B cell (primary cell): ENCODE measurements around the gene CFLAR. TPM values are rescaled to one million over a fixed set of nuclear protein-coding genes. Genes with fewer than 3 reads are reported as not detected.

ENCODE experiments used
- ATAC-seq: fragments of 200-7000 bp; cut with Tn5 transposase; one replicate; pipeline ENCODE4 v1.10.0; 2021; ENCODE audit warnings: low read depth, mild to moderate bottlenecking, moderate number of reproducible peaks, moderate library complexity
- CTCF ChIA-PET: fragments of 350-600 bp; sonication (Branson Sonifier 250); formaldehyde crosslinking; loops from one replicate; lab custom pipeline; 2021; ENCODE audit warnings: antibody characterized with exemption, inconsistent platforms; lab: Charles Lee
- POLR2A ChIA-PET: fragments of 350-600 bp; sonication (Branson Sonifier 250); formaldehyde crosslinking; loops from one replicate; lab custom pipeline; 2021; ENCODE audit warnings: antibody characterized with exemption; lab: Charles Lee
- DNase-seq: peaks from one replicate; pipeline ENCODE4 v3.0.0; 2013
- H2AFZ ChIP-seq: 2 replicates; pipeline ENCODE4 v1.6.1; 2012; ENCODE audit warnings: mild to moderate bottlenecking, low read depth, low read length; ENCODE audit not compliant: insufficient read depth, poor library complexity, severe bottlenecking
- H3K27ac ChIP-seq, 2 donors: 1 replicate in 1 of 2; 2 replicates in 1 of 2; pipeline ENCODE4 v1.5.1; 2012 to 2013; ENCODE audit warnings: low read length in 2 of 2, mild to moderate bottlenecking in 2 of 2, moderate library complexity in 1 of 2
- H3K27me3 ChIP-seq, 4 experiments: fragments of 200-600 bp in 1 of 4; sonication (generic) in 1 of 4; replicated peaks in 1 of 4; 1 replicate in 2 of 4; 2 replicates in 2 of 4; pipeline versions ENCODE4 v1.6.1 to v1.7.0; 2013 to 2016; ENCODE audit warnings: low read length in 3 of 4, mild to moderate bottlenecking in 2 of 4, mixed read lengths in 1 of 4, moderate library complexity in 1 of 4; ENCODE audit not compliant: insufficient read depth in 4 of 4, control insufficient read depth in 3 of 4; ENCODE audit errors: control extremely low read depth in 1 of 4
- H3K36me3 ChIP-seq, 2 experiments: replicated peaks in 1 of 2; 1 replicate in 1 of 2; 2 replicates in 1 of 2; pipeline versions ENCODE4 v1.6.1 to v1.7.1; 2013; ENCODE audit warnings: low read length in 1 of 2; ENCODE audit not compliant: insufficient read depth in 2 of 2, control insufficient read depth in 1 of 2; ENCODE audit errors: control extremely low read depth in 1 of 2, extremely low read depth in 1 of 2
- H3K4me1 ChIP-seq, 2 donors: fragments of 200-600 bp in 1 of 2; sonication (generic) in 1 of 2; 1 replicate in 1 of 2; 2 replicates in 1 of 2; pipeline versions ENCODE4 v1.5.1 to v1.6.1; 2013 to 2017; ENCODE audit warnings: low read length in 2 of 2; ENCODE audit not compliant: control insufficient read depth in 2 of 2, insufficient read depth in 2 of 2
- H3K4me2 ChIP-seq: replicated peaks from 2 replicates; pipeline ENCODE3; 2012; ENCODE audit warnings: mild to moderate bottlenecking, low read depth, low read length; ENCODE audit not compliant: poor library complexity, severe bottlenecking
- H3K4me3 ChIP-seq, 5 experiments: fragments of 200-600 bp in 1 of 5; sonication (generic) in 1 of 5; 1 replicate in 3 of 5; 2 replicates in 2 of 5; pipeline versions ENCODE4 v1.5.1 to v1.7.0; 2011 to 2016; ENCODE audit warnings: low read length in 4 of 5, mild to moderate bottlenecking in 4 of 5, low read depth in 2 of 5, control low read depth in 1 of 5, moderate library complexity in 1 of 5; ENCODE audit not compliant: insufficient read depth in 1 of 5; ENCODE audit errors: control extremely low read depth in 1 of 5, extremely low read depth in 1 of 5
- H3K79me2 ChIP-seq: fragments of 200-600 bp; sonication (generic); one replicate; pipeline ENCODE4 v1.6.0; 2016; ENCODE audit warnings: low read length; ENCODE audit not compliant: control insufficient read depth, insufficient read depth
- H3K9ac ChIP-seq: fragments of 200-600 bp; sonication (generic); 2 replicates; pipeline ENCODE4 v1.6.1; 2017; ENCODE audit warnings: mild to moderate bottlenecking, low read length, moderate library complexity
- H3K9me3 ChIP-seq, 3 donors: one replicate each; pipeline versions ENCODE4 v1.6.1 to v1.7.1; 2013; ENCODE audit warnings: low read length in 2 of 3; ENCODE audit not compliant: control insufficient read depth in 2 of 3, insufficient read depth in 1 of 3; ENCODE audit errors: control extremely low read depth in 1 of 3
- H4K20me1 ChIP-seq: 2 replicates; pipeline ENCODE4 v1.6.0; 2012; ENCODE audit warnings: mild to moderate bottlenecking, low read length; ENCODE audit not compliant: insufficient read depth, control insufficient read depth, poor library complexity, severe bottlenecking
- H3K27ac Mint-ChIP-seq: one replicate; pipeline ENCODE4 v1.8.0; 2021; ENCODE audit warnings: mixed read lengths
- H3K27me3 Mint-ChIP-seq: one replicate; pipeline ENCODE4 v1.8.0; 2021; ENCODE audit warnings: mixed read lengths
- H3K4me1 Mint-ChIP-seq: one replicate; pipeline ENCODE4 v1.8.0; 2021; ENCODE audit warnings: mixed read lengths
- H3K4me3 Mint-ChIP-seq: one replicate; pipeline ENCODE4 v1.8.0; 2021; ENCODE audit warnings: mixed read lengths
- H3K9me3 Mint-ChIP-seq: one replicate; pipeline ENCODE4 v1.8.0; 2022; ENCODE audit warnings: mixed read lengths; ENCODE audit not compliant: insufficient read depth
- EZH2 ChIP-seq: IDR thresholded peaks from 2 replicates; pipeline ENCODE4 v1.6.1; 2012; ENCODE audit warnings: borderline replicate concordance, low read depth, mild to moderate bottlenecking, moderate library complexity, low read length; ENCODE audit not compliant: insufficient read depth, poor library complexity, severe bottlenecking
- WGBS: methylation state at CpG from one replicate; pipeline ENCODE4 v1.1.5; 2013; ENCODE audit warnings: missing lambda C conversion rate; ENCODE audit not compliant: insufficient coverage; 5-methylcytosine and 5-hydroxymethylcytosine counted together
- intact Hi-C: fragments of 100-400 bp; cut with micrococcal nuclease; formaldehyde crosslinking; loops from one replicate; pipeline ENCODE4 v1.10.0; 2022
- polyA plus RNA-seq: library from polyadenylated mRNA; depleted of rRNA; stranded (reverse); fragments of >200 nt; gene quantifications from 2 replicates; pipeline ENCODE4 v1.2.3, GENCODE V29; 2012
- small RNA-seq: library from RNA; depleted of rRNA; stranded (forward); fragments of <200 nt; gene quantifications from one replicate; pipeline ENCODE3, GENCODE V24; 2012; ENCODE audit warnings: low replicate concordance, low read depth; ENCODE audit not compliant: insufficient read length
- total RNA-seq, 2 donors: library from RNA; stranded (reverse); fragments of 120-200 nt in 1 of 2; gene quantifications; 1 replicate in 1 of 2; 2 replicates in 1 of 2; pipeline versions ENCODE4 v1.2.3 to v1.2.4, GENCODE V29; 2013 to 2022
- TF ChIP-seq, protein P1 (sequence below): fragments of 200-600 bp; IDR thresholded peaks from one replicate; pipeline ENCODE4 v1.8.0; 2022; ENCODE audit warnings: antibody characterized with exemption, mild to moderate bottlenecking

Gene CFLAR
- total and polyA plus RNA-seq, 2 donors (not counting 1 experiment from before 2014, with no cell fraction given) = 58.4 to 216 TPM

DNA sequence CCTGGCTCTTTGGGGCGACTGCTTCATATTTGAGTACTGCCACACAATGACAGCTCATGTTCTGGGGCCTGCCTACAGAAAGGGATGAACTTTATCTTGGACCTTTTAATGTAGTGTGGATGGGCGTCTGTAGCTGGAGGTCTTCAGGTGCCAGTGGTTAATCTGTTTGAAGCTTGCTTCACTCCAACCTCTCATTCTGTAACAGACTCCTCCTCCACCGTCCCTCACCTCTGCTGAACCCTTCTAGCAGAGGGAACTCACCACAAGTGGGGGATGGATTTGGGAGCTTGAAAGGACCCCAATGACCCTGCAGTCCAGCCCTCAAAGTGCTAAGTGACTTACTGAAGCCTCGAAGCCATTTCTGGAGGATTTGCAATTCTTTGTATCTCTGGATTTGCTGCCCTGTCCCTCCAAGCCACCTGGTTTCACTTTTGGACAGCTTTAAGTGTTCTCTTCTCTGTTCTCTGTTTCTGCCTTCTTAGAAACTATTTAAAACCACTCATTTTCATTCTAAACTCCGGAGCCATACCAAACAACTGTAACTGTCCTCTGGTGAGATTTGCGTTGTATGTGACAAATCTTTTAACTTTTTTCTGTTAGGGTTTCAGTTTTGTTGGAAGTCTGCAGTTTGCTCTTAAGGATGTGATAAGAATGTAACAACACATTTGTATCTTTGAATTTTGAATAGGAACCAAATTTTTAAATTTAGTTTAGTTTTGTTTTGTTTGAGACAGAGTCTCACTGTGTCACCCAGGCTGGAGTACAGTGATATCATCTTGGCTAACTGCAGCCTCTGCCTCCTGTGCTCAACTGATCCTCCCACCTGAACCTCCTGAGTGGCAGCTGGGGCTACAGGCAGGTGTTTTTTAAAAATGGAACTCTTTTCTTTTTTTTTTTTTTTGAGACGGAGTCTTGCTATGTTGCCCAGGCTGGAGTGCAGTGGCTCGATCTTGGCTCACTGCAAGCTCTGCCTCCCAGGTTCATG lies 107.4 kb downstream of the CFLAR start:
- peaks cover 12 to 30% of the 10 kb centered on the region in 2 donors for H3K4me1 ChIP-seq
- peak overlapping the region; percentile 19 for H3K9ac ChIP-seq
- H3K4me3 ChIP-seq = no peak overlapping the region
- intact Hi-C loops = no loop called here
- CTCF ChIA-PET = interaction anchor here (1.9 to 6.3 kb wide), 2 partner anchors 9 to 41 kb away, joined by 5 to 54 read pairs; partner anchors contain the start of gene CASP10
- DNase-seq = no peak
- H3K79me2 ChIP-seq = peaks cover 6% of the 10 kb centered on the region
- peak overlapping the region; percentile 19 for H3K4me2 ChIP-seq
- no peak for ATAC-seq
- Mint-ChIP-seq H3K4me1 (peaks cover 37% of the 10 kb centered on the region), H3K27me3 (no peaks in the 10 kb centered on the region), H3K27ac (peak overlapping the region; percentile 54), H3K4me3 (peak overlapping the region; percentile 10), H3K9me3 (no peaks in the 10 kb centered on the region)
- no peaks in the 10 kb centered on the region for H3K9me3 ChIP-seq
- H4K20me1 ChIP-seq = no peaks in the 10 kb centered on the region
- TF ChIP-seq EZH2 = no peak
- TF ChIP-seq, protein P1, sequence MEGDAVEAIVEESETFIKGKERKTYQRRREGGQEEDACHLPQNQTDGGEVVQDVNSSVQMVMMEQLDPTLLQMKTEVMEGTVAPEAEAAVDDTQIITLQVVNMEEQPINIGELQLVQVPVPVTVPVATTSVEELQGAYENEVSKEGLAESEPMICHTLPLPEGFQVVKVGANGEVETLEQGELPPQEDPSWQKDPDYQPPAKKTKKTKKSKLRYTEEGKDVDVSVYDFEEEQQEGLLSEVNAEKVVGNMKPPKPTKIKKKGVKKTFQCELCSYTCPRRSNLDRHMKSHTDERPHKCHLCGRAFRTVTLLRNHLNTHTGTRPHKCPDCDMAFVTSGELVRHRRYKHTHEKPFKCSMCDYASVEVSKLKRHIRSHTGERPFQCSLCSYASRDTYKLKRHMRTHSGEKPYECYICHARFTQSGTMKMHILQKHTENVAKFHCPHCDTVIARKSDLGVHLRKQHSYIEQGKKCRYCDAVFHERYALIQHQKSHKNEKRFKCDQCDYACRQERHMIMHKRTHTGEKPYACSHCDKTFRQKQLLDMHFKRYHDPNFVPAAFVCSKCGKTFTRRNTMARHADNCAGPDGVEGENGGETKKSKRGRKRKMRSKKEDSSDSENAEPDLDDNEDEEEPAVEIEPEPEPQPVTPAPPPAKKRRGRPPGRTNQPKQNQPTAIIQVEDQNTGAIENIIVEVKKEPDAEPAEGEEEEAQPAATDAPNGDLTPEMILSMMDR = no peak
- no peak overlapping the region for H2AFZ ChIP-seq
- no peak overlapping the region for H3K27ac ChIP-seq
- no peaks in the 10 kb centered on the region for H3K27me3 ChIP-seq
- peaks cover 1 to 16% of the 10 kb centered on the region in 2 experiments for H3K36me3 ChIP-seq
- 53% methylated on average over 2 of the region's 8 CpGs for WGBS
- POLR2A ChIA-PET = no interaction called here

Small RNAs within 50 kb of the gene (small RNA-seq; reads per million reads assigned to genes)
- not detected for gene AC007283.2
- not detected for gene MTND4LP13
- not detected for gene RNU6-1206P
- not detected for gene RNU7-45P

Other genes starting within 250 kb of the CFLAR start
- gene PPIL3, start 227.1 kb upstream of the CFLAR start, total RNA-seq = 55.5 and 57.9 TPM in 2 replicates
- 36.2 and 61.4 TPM in 2 replicates for gene PPIL3, start 227.1 kb upstream of the CFLAR start, polyA plus RNA-seq
- 26.7 and 32.9 TPM in 2 replicates for gene NIF3L1, start 226.8 kb upstream of the CFLAR start, total RNA-seq
- 13.5 and 22.6 TPM in 2 replicates for gene NIF3L1, start 226.8 kb upstream of the CFLAR start, polyA plus RNA-seq
- 50.6 and 63.6 TPM in 2 replicates for gene ORC2, start 152.5 kb upstream of the CFLAR start, total RNA-seq
- gene ORC2, start 152.5 kb upstream of the CFLAR start, polyA plus RNA-seq = 6.4 and 9.5 TPM in 2 replicates
- 30.1 and 32.4 TPM in 2 replicates for gene HYCC2, start 44.5 kb upstream of the CFLAR start, total RNA-seq
- 3.6 and 9.0 TPM in 2 replicates for gene HYCC2, start 44.5 kb upstream of the CFLAR start, polyA plus RNA-seq
- gene NDUFB3, start 44.2 kb upstream of the CFLAR start, total RNA-seq = 35.1 and 44.7 TPM in 2 replicates
- gene NDUFB3, start 44.2 kb upstream of the CFLAR start, polyA plus RNA-seq = 11.1 and 13.0 TPM in 2 replicates
- gene CASP10, start 67.0 kb downstream of the CFLAR start, total RNA-seq = 33.7 and 34.3 TPM in 2 replicates
- gene CASP10, start 67.0 kb downstream of the CFLAR start, polyA plus RNA-seq = 13.7 and 16.0 TPM in 2 replicates
- 120 and 131 TPM in 2 replicates for gene CASP8, start 144.4 kb downstream of the CFLAR start, total RNA-seq
- gene CASP8, start 144.4 kb downstream of the CFLAR start, polyA plus RNA-seq = 76.7 and 107 TPM in 2 replicates
- 5.0 and 5.1 TPM in 2 replicates for gene FLACC1, start 241.2 kb downstream of the CFLAR start, total RNA-seq
- 1.4 and 1.5 TPM in 2 replicates for gene FLACC1, start 241.2 kb downstream of the CFLAR start, polyA plus RNA-seq